Activated T-helper 2 cell treated with anti-CD3 and anti-CD28 coated beads, Interferon-gamma antibody, Interleukin-2, Interleukin-4, amounts not matched to agents 10 μg/mL and 5 μg/mL and 100 μg/mL, durations not matched to agents 14 hours and 24 hours and 36 hours (primary cell): ENCODE results near the gene AP4S1. TPM values are rescaled to one million over a fixed set of nuclear protein-coding genes. Genes with fewer than 3 reads are reported as not detected.
"Not testable (repeated sequence)": the region's sequence is repeated elsewhere in the genome, so short reads cannot be mapped to it uniquely, and the experiment has no call there.

Experiments
- DNase-seq: peaks from one replicate; pipeline ENCODE4 v3.0.0; 2021; ENCODE audit warnings: low spot score
- H3K27ac Mint-ChIP-seq: one replicate; pipeline ENCODE4 v1.8.0; 2021; ENCODE audit warnings: mixed read lengths
- H3K27me3 Mint-ChIP-seq: one replicate; pipeline ENCODE4 v1.8.0; 2021; ENCODE audit warnings: low read depth, mixed read lengths
- H3K36me3 Mint-ChIP-seq: one replicate; pipeline ENCODE4 v1.8.0; 2021; ENCODE audit warnings: low read depth, mixed read lengths
- H3K4me1 Mint-ChIP-seq: one replicate; pipeline ENCODE4 v1.8.0; 2021; ENCODE audit warnings: low read depth, mixed read lengths
- H3K4me3 Mint-ChIP-seq: one replicate; pipeline ENCODE4 v1.8.0; 2021; ENCODE audit warnings: low read depth, mild to moderate bottlenecking, moderate library complexity, mixed read lengths
- H3K9me3 Mint-ChIP-seq: one replicate; pipeline ENCODE4 v1.8.0; 2021; ENCODE audit warnings: mixed read lengths
- intact Hi-C: fragments of 100-400 bp; cut with micrococcal nuclease; formaldehyde crosslinking; loops from one replicate; pipeline ENCODE4 v1.15.1; 2023
- total RNA-seq: library from RNA; stranded (reverse); gene quantifications from 2 replicates; pipeline ENCODE4 v1.2.3, GENCODE V29; 2022

AP4S1 gene
- total RNA-seq, 1 donor from 2014 or later: 7.0 TPM

DNA sequence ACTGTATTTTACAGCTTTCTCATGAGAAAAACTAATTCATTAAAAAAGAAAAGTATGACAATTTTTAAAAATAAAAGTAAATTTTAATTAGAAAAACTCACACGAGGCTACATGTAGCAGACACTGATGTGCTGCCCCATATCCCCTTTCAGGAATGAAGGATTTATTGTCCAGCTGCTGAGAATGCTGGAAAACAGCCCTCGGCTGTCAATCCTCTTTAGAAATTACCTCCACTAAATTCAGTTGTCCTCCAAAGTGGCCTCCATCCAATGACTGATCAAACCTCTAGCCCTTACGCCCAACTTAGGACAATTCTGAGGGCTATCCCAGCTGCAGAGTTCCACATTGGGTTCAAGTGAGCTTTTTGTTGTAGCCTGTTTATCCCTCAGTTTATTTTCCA is 29.8 kb upstream of the AP4S1 start:
- Mint-ChIP-seq H3K36me3 (peaks cover 40% of the 10 kb centered on the region), H3K4me3 (no peak overlapping the region), H3K4me1 (peaks cover 19% of the 10 kb centered on the region), H3K9me3 (peaks cover 32% of the 10 kb centered on the region), H3K27me3 (no peaks in the 10 kb centered on the region), H3K27ac (no peak overlapping the region)
- intact Hi-C loops: no loop called here
- DNase-seq: no peak

DNA sequence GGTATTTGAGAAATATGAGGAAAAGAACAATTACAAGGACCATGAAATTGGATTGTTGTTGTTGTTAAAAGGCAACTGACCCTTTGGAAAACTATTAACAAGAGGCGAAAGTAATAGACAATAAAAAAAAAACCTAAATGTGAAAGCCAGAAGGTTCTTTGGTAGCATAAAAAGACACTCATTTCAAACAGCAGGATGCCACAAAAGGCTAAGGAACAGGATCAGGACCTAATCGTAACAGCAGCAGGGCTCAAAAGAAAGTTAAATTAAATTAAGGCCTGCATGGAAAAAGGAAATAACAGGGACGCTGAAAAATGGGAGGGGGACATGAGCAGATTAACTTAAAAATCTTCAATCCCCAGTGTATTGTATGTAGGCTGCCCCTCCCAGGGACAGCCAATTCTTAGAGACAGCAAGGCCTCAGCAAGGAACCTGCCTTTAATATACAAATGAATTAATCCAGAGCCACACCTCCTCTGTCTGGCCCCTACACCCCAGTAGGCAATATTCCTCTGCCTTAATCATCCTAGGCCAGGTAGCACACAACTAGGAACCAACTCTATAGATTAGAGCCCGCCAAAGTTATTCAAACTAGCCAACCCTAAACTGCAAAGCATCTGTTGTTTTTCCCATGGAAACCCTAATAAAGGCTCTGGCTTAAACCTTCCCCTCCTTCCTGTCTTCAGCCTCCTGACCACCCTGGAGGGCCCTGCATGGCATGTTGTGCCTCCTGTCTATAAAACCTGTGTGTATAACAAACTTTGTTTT is 28.4 kb upstream of the AP4S1 start:
- Mint-ChIP-seq H3K27me3 (no peaks in the 10 kb centered on the region), H3K4me1 (peaks cover 15% of the 10 kb centered on the region), H3K9me3 (peaks cover 37% of the 10 kb centered on the region), H3K36me3 (peaks cover 52% of the 10 kb centered on the region), H3K27ac (no peak overlapping the region), H3K4me3 (no peak overlapping the region)
- intact Hi-C loops: no loop called here
- no peak for DNase-seq

DNA sequence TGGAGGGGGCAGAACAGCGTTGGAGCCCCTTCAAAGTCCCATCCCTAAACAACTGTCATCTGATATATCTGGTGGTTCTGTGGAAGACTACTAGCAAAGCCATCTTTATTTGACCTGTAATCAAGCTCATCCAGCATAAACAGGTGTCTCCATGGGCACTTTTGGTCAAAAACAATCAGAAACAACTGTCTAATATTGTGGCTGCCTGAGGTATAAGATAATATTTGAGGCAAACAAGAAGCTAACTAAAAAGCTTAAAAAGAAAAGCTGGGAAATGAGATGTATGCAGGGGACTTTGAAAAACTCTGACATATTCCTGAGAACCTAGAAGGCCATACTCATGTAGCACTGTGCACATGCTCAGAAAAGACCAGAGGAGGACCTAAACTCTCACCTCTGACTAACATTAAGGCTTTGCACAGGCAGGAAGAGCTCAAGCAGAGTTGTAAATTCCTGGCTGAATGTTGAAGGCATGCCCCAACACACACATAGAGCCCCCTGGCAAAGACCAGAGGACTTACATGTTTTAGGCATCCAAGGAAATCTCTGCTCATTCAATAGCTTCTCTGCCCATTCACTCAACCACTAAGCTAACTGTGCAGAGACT is 27.2 kb upstream of the AP4S1 start:
- Mint-ChIP-seq H3K4me3 (no peak overlapping the region), H3K27me3 (no peaks in the 10 kb centered on the region), H3K27ac (no peak overlapping the region), H3K9me3 (peaks cover 37% of the 10 kb centered on the region), H3K4me1 (peaks cover 18% of the 10 kb centered on the region), H3K36me3 (peaks cover 56% of the 10 kb centered on the region)
- no peak for DNase-seq
- intact Hi-C loops: no loop called here

DNA sequence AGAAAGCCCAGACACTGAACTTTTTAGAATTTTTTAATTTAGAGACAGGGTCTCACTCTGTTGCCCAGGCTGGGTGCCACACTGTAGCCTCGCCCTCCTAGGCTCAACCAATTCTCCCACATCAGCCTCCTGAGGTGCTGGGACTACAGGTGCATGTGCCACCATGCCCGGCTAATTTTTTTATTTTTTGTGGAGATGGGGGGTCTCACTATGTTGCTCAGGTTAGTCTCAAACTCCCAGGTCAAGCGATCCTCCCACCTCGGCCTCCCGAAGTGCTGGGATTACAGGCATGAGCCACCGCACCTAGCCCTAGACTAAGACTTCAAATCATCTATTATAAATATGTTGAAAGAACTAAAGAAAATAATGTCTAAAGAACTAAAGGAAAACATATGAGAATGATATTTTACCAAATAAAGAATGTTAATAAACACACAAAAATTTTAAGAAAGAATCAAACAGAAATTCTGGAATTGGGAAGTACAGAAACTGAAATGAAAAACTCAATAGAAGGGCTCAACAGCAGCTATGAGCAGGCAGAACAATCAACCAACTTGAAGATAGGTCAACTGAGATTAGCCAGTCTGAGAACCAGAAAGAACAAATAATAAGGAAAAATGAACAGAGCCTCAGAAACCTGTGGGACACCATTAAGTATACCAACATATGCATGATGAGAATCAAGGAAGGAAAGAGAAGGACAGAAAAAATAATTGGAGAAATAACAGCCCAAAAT is 26.2 kb upstream of the AP4S1 start:
- H3K4me3 Mint-ChIP-seq: no peak overlapping the region
- H3K4me1 Mint-ChIP-seq: peaks cover 20% of the 10 kb centered on the region
- no peak overlapping the region for H3K27ac Mint-ChIP-seq
- H3K27me3 Mint-ChIP-seq: no peaks in the 10 kb centered on the region
- peaks cover 37% of the 10 kb centered on the region for H3K9me3 Mint-ChIP-seq
- peaks cover 60% of the 10 kb centered on the region for H3K36me3 Mint-ChIP-seq
- intact Hi-C loops: no loop called here
- no peak for DNase-seq

DNA sequence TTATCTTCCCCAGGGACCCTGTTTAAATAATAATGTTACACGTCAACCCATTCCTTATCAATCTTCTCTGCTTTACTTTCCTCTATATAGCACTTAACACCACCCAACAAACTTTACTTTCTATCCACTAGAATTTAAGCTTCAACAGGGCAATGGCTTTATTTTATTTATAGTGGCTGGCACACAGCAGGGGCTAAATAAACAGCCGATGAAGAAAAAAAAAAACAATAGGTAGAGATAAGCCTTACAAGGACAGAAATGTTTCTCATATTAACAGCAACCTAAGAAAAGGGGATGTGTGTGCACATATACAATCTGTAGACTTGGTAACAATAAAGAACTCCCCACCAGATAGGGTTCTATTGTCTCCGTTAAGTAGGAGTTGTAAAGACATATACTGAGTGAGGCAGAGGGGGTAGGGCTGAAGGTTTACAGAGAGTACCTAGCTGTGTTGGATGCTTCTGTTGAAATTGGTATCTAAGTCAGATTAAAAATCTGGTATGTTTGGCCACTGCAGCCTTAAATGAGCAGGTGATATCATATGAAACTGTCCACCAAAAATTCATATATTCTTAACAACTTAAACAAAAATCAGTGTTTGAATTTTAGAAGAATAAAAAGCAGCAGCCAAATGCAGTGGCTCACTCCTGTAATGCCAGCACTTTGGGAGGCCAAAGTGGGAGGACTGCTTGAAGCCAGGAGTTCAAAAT is 24.7 kb upstream of the AP4S1 start:
- no peaks in the 10 kb centered on the region for H3K27me3 Mint-ChIP-seq

DNA sequence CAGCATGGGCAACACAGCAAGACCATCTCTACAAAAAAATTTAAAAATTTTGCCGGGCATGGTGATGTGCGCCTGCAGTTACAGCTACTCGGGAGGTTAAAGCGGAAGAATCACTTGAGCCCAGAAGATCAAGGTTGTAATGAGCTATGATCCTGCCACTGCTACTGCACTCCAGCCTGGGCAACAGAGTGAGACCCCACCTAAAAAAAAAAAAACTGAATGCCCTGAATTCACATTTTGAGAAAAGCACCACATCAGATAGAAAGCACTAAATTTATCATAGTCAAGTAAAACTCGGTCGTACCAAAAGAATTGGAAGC is 24.1 kb upstream of the AP4S1 start:
- DNase-seq: no peak
- Mint-ChIP-seq H3K9me3 (peaks cover 37% of the 10 kb centered on the region), H3K27ac (no peak overlapping the region), H3K27me3 (no peaks in the 10 kb centered on the region), H3K4me1 (peaks cover 6% of the 10 kb centered on the region), H3K36me3 (peaks cover 69% of the 10 kb centered on the region), H3K4me3 (no peak overlapping the region)
- intact Hi-C loops: no loop called here

More for the DNA sequence above, 24.7 kb upstream of the AP4S1 start:
- Mint-ChIP-seq H3K27ac (no peak overlapping the region), H3K4me3 (no peak overlapping the region), H3K9me3 (peaks cover 37% of the 10 kb centered on the region), H3K36me3 (peaks cover 69% of the 10 kb centered on the region), H3K4me1 (peaks cover 10% of the 10 kb centered on the region)
- DNase-seq: no peak
- intact Hi-C loops: no loop called here

DNA sequence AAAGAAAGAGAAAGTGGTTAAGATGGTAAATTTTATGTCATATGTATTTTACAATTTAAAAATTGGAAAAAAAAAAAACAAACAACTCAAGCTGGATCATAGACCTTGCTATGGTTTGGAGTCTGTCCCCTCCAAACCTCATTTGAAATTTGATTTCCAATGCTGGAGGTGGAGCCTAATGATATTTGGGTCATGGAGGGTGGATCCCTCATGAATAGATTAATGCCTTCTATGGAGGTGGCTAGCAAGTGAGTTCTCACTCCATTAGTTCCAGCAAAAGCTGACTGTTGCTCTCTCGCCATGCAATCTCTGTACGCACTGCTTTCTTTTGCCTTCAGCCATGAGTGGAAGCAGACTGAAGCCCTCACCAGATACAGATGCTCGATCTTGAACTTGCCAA is 22.2 kb upstream of the AP4S1 start:
- H3K4me1 Mint-ChIP-seq: peaks cover 8% of the 10 kb centered on the region

DNA sequence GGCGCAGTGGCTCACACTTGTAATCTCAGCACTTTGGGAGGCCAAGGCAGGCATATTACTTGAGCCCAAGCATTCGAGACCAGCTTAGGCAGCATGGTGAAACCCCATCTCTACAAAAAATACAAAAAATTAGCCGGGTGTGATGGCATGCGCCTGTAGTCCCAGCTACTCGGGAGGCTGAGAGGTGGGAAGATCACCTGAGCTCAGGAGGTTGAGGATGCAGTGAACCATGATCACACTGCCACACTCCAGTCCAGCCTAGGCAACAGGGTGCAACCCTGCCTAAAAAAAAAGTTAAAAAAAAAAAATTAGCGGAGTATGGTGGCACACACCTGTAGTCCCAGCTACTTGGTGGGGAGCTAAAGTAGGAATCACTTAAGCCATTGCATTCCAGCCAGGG is 21.4 kb upstream of the AP4S1 start:
- H3K27ac Mint-ChIP-seq, intact Hi-C loops, H3K4me1 Mint-ChIP-seq, H3K4me3 Mint-ChIP-seq, DNase-seq, H3K27me3 Mint-ChIP-seq: not testable (repeated sequence)
- H3K36me3 Mint-ChIP-seq: peaks cover 52% of the 10 kb centered on the region
- H3K9me3 Mint-ChIP-seq: peaks cover 20% of the 10 kb centered on the region

More for the DNA sequence above, 22.2 kb upstream of the AP4S1 start:
- no peak for DNase-seq
- intact Hi-C loops: no loop called here
- H3K27me3 Mint-ChIP-seq: no peaks in the 10 kb centered on the region
- H3K9me3 Mint-ChIP-seq: peaks cover 27% of the 10 kb centered on the region
- H3K36me3 Mint-ChIP-seq: peaks cover 59% of the 10 kb centered on the region
- H3K27ac Mint-ChIP-seq: no peak overlapping the region
- H3K4me3 Mint-ChIP-seq: no peak overlapping the region

DNA sequence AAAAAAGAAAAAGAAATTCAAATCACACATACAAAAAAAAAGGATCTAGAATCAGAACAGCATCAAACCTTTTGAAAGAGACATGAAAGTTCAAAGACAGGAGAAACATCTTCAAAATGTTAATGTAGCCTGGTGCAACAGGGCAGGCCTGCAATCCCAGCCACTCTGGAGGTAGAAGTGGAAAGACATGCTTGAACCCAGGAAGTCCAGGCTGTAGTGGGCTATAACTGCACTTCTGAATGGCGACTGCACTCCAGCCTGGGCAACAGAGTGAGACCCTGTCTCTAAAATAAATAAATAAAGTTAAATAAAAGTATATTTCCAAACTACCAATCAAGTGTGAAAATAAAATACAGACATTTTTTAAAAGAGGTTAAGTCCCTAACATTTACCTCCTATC is 18.7 kb upstream of the AP4S1 start:
- Mint-ChIP-seq H3K36me3 (peaks cover 26% of the 10 kb centered on the region), H3K27ac (no peak overlapping the region), H3K27me3 (no peaks in the 10 kb centered on the region), H3K9me3 (no peaks in the 10 kb centered on the region), H3K4me1 (peaks cover 8% of the 10 kb centered on the region), H3K4me3 (no peak overlapping the region)
- DNase-seq: no peak
- intact Hi-C loops: no loop called here

DNA sequence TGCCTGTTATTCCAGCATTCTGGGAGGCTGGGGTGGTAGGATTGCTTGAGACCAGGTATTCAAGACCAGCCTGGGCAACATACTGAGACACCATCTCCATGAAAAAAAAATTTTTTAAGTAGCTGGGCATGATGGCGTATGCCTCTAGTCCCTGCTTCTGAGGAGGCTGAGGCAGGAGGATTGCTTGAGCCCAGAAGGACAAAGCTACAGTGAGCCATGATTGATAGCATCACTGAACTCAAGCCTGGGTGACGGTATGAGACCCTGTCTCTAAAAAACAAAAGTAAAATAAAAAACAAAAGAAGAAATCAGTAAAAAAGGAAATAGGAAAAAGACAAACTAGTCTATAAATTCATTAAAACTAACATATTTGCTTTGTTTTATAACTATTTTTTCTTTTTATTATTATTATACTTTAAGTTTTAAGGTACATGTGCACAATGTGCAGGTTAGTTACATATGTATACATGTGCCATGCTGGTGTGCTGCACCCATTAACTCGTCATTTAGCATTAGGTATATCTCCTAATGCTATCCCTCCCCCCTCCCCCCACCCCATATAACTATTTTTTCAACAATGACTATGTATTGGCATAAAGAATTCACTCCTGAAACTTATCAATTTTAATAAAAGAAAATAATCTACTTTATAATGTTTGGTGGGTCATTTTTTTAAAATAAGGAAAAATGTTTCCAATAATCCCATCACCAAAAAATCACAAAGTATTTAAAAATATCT is 15.4 kb upstream of the AP4S1 start:
- Mint-ChIP-seq H3K27me3 (no peaks in the 10 kb centered on the region), H3K4me1 (peaks cover 3% of the 10 kb centered on the region), H3K4me3 (no peak overlapping the region), H3K36me3 (peaks cover 20% of the 10 kb centered on the region), H3K27ac (no peak overlapping the region), H3K9me3 (no peaks in the 10 kb centered on the region)
- intact Hi-C loops: no loop called here
- DNase-seq: no peak

DNA sequence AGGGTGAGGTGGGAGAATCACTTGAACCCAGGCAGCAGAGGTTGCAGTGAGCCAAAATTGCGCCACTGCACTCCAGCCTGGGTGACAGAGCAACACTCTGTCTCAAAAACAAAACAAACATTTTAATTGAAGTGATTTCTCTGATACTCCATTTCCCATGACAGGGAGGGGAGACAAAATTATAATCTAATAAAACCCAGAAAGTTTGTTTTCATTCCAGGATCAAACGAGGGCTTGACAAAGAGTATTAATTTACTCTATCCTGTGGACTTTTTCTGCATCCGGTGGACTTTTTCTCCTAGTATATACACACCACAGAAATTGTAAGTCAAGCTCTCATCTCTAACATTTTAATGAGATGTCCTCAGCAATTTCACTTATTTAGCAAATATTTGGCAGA is 14.5 kb upstream of the AP4S1 start:
- Mint-ChIP-seq H3K27ac (no peak overlapping the region), H3K9me3 (no peaks in the 10 kb centered on the region), H3K4me3 (no peak overlapping the region), H3K4me1 (peaks cover 3% of the 10 kb centered on the region), H3K36me3 (peaks cover 15% of the 10 kb centered on the region), H3K27me3 (no peaks in the 10 kb centered on the region)
- intact Hi-C loops: no loop called here
- DNase-seq: no peak

DNA sequence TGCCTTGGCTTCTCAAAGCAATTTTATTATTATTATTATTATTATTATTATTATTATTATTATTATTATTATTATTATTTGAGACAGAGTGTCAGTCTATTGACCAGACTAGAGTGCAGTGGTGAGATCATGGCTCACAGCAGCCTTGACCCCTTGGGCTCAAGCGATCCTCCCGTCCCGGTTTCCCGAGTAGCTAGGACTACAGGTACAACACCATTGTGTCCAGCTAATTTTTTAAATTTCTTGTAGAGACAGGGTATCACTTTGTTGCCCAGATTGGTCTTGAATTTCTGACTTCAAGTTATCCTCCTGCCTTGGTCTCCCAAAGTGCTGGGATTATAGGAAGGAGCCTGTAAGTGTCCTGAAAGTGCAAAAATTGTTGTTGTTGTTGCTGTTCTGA is 11.6 kb upstream of the AP4S1 start:
- Mint-ChIP-seq H3K36me3 (peaks cover 14% of the 10 kb centered on the region), H3K27ac (no peak overlapping the region), H3K4me1 (peaks cover 3% of the 10 kb centered on the region), H3K9me3 (no peaks in the 10 kb centered on the region), H3K4me3 (no peak overlapping the region), H3K27me3 (no peaks in the 10 kb centered on the region)
- DNase-seq: no peak
- intact Hi-C loops: no loop called here
